Endothelial cell of umbilical vein (primary cell): ENCODE measurements around the gene UHRF1.

Experiments used
- EZH2 ChIP-seq: IDR thresholded peaks from 2 replicates; pipeline ENCODE4 v1.6.1; 2012; ENCODE audit warnings: borderline replicate concordance, low read depth, mild to moderate bottlenecking, moderate library complexity, low read length, inconsistent platforms; ENCODE audit not compliant: severe bottlenecking
- FOS ChIP-seq: IDR thresholded peaks from 2 replicates; pipeline ENCODE4 v1.6.1; 2011; ENCODE audit warnings: mild to moderate bottlenecking, low read length, moderate library complexity, borderline replicate concordance; ENCODE audit not compliant: insufficient read depth
- POLR2A ChIP-seq: IDR thresholded peaks from 2 replicates; pipeline ENCODE4 v1.6.1; 2012; ENCODE audit warnings: low read depth, mild to moderate bottlenecking, control low read depth, low read length

DNA sequence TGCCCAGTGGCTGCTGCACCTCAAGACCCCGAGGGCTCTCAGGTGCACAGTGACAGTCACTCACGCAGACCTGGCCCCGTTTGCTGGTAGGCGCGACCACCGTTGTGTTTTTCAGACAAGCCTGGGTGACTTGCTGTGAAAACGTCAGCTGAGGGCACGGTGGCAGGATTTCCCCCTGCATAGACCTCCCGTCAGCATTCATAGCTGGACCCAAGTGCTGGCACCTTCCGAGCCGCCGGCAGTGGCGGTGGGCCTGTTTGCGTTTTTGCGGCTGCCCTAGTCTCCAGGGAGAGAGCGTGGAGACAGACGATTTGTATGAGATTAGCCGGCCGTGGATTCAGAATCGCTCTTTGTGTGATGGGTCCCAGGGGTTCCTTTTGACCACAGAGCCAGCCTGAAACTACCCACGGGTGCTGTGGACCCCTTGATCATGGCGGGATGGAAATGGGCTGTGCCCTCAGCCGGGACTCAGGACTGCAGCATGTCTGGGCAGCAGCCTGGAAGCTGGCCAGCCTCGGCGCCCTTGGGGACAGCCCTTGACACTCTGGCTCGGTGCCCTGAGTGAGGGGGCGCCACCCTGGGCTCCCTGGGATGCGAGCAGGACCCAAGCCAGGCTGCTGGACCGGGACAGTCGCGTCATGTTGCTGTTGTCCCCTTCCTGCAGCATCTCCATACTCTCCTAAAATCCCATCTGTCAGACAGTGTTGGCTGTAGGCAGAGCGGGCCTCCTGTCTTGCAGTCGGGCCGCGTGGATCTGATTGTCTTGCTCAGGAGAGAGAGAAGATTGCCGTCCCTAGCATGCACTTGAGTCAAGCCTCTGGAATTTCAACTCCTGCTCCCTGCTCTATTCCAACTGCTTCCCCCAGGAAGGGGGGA is 68.2 kb downstream of the UHRF1 start:
- TF ChIP-seq EZH2 (no peak), FOS (no peak), POLR2A (no peak)
